Mammary microvascular endothelial cell (primary cell): ENCODE data around the gene MAP1LC3A. TPM values are rescaled to one million over a fixed set of nuclear protein-coding genes. Genes with fewer than 3 reads are reported as not detected.

Experiments
- total RNA-seq: library from RNA; depleted of rRNA; stranded (reverse); fragments of >200 nt; gene quantifications from 2 replicates; pipeline ENCODE4 v1.2.3, GENCODE V29; 2015

MAP1LC3A gene
- total RNA-seq, result 41.6 and 57.4 TPM in 2 replicates

DNA sequence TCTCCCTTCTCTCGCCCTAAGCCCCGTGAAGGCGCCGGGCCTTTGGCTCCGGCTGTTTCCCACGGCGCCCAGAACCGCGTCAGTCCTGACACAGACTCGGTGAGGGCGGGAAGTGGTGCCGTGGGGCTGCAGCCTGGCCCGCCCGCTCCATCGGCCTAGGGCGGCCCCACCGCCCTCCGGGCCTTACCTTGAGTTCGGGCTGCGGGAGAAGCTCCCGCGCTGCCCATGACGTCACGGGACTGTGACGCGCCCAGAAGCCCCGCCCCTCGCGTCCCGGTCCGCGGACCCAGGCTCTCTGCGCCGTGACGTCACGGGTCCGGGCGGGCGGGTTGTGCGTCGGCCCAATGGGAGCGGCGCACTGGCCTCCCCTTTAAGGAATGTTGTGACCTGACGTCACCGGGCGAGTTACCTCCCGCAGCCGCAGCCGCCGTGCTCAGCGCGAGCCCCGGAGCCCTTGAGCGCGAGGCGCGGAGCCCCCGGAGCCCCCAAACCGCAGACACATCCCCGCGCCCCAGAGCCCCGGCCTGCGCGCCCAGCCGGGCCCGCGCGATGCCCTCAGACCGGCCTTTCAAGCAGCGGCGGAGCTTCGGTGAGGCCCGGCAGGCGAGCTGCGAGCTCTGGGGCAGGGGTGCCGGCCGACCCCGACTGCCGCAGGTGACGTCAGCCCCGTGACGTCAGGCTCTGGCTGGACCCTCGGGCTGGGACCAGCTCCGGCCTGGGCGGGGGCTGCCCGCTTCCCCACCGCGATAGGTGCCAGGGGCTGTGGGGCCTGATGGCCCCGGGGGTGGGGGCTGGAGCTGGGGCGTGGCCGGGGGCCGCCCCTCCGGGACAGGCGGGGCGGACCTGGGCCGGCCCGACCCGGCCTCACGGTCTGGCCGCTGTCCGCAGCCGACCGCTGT is at the start of gene MAP1LC3A:
MAP1LC3A (plus strand) TSS at position 399 of the 899 bp plus-strand sequence; CDS start at position 550, 151 bp downstream.

DNA sequence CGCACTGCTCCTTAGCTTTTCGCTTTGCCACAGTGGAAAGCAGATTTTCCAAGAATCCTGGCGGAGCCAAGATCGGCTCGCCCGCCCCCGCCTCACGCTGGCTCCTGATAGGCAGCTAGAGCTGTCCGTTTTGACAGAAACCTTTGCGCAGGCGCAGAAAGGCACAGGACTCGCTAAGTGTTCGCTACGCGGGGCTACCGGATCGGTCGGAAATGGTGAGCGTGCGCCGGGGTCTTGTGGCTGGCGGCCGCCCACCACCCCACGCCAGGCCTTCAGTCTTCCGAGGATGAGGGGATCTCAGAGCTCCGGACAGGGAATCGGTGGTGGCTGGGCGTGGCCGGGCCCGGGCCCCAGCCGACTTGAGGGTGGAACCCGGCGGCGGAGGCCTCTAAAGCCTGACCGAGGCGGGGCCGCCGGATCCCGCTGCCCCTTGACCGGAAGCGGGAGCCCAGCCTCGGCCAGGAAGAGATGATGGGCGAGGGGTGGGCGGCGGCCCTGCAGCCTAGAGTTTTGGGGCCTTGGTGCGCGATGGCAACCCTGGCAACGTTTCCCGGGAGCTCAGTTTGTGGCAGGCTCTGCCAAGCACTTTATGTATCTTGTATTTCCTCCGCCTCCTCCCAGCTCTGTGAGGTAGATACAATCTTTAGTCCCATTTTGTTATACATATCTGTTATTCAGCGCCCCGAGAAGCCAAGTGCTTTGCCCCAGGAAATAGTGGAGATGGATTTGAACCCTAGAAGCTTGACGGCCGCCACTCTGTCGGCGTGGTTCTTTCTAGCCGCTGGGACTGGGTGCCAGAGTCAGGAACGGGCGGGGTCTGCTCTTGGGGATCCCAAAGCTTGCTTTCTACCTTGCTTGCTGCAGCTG is 42.0 kb upstream of the MAP1LC3A start, which contains the start of gene DYNLRB1:
DYNLRB1 (plus strand) TSS at position 176 of the 867 bp plus-strand sequence; CDS start at position 213, 37 bp downstream.

Other genes starting within 250 kb of the MAP1LC3A start
- gene ITCH, start 195.4 kb upstream of the MAP1LC3A start, total RNA-seq, result 34.4 and 49.4 TPM in 2 replicates
- gene DYNLRB1, start 42.3 kb upstream of the MAP1LC3A start, total RNA-seq, result 153 and 157 TPM in 2 replicates
- gene PIGU, start 118.4 kb downstream of the MAP1LC3A start, total RNA-seq, result 17.9 and 19.4 TPM in 2 replicates
- gene TP53INP2, start 145.6 kb downstream of the MAP1LC3A start, total RNA-seq, result 9.3 and 9.5 TPM in 2 replicates